Panc1 (cell line): Measurements from ENCODE around the gene DVL2. TPM values are rescaled to one million over a fixed set of nuclear protein-coding genes. Genes with fewer than 3 reads are reported as not detected.

Source experiments
- ATAC-seq: fragments of 200-7000 bp; cut with Tn5 transposase; 2 replicates; pipeline ENCODE4 v1.9.1; 2020; ENCODE audit warnings: mild to moderate bottlenecking, moderate library complexity
- BruUV-seq: library from RNA; stranded (reverse); fragments of 400-500 nt; replicated peaks from 2 replicates; lab custom pipeline; 2021; lab: Mats Ljungman, UMichigan
- CTCF ChIA-PET: fragments of 300-600 bp; sonication (Branson Sonifier 250); formaldehyde crosslinking; loops from one replicate; lab custom pipeline; 2022; ENCODE audit warnings: antibody characterized with exemption; lab: Charles Lee
- POLR2A ChIA-PET: fragments of 300-600 bp; sonication (Branson Sonifier 250); formaldehyde crosslinking; loops from one replicate; lab custom pipeline; 2022; ENCODE audit warnings: antibody characterized with exemption; lab: Charles Lee
- DNase-seq: peaks from one replicate; pipeline ENCODE4 v3.0.0-alpha.2; 2010; ENCODE audit warnings: low read depth, low spot score
- H3K27ac ChIP-seq: 2 replicates; pipeline ENCODE4 v1.5.1; 2011; ENCODE audit warnings: mild to moderate bottlenecking, low read length, inconsistent platforms
- H3K27me3 ChIP-seq: fragments of 200-500 bp; sonication (Bioruptor generic); 2 replicates; pipeline ENCODE4 v1.6.0; 2014; ENCODE audit warnings: low read length, inconsistent platforms; ENCODE audit not compliant: control insufficient read depth, insufficient read depth
- H3K36me3 ChIP-seq: fragments of 200-500 bp; sonication (Bioruptor generic); 2 replicates; pipeline ENCODE4 v1.5.1; 2014; ENCODE audit warnings: inconsistent platforms, mild to moderate bottlenecking, low read length, moderate library complexity; ENCODE audit not compliant: control insufficient read depth, insufficient read depth
- H3K4me1 ChIP-seq: 2 replicates; pipeline ENCODE4 v1.5.1; 2011; ENCODE audit warnings: inconsistent platforms, mild to moderate bottlenecking, low read length, moderate library complexity; ENCODE audit not compliant: control insufficient read depth, insufficient read depth
- H3K4me3 ChIP-seq, 2 experiments: 2 replicates each; pipeline ENCODE4 v1.5.1; 2011 to 2012; ENCODE audit warnings: low read depth in 2 of 2, low read length in 2 of 2, mild to moderate bottlenecking in 2 of 2, inconsistent platforms in 1 of 2, moderate library complexity in 1 of 2
- H3K9me3 ChIP-seq: fragments of 200-500 bp; sonication (Bioruptor generic); 2 replicates; pipeline ENCODE4 v1.5.1; 2014; ENCODE audit warnings: low read depth, mild to moderate bottlenecking, inconsistent platforms, low read length, moderate library complexity; ENCODE audit not compliant: control insufficient read depth, insufficient read depth
- CTCF ChIP-seq: fragments of 450-650 bp; IDR thresholded peaks from 2 replicates; pipeline ENCODE4 v1.5.1; 2017; ENCODE audit warnings: mild to moderate bottlenecking
- POLR2AphosphoS5 ChIP-seq: IDR thresholded peaks from 2 replicates; pipeline ENCODE4 v1.6.1; 2012; ENCODE audit warnings: mild to moderate bottlenecking, low read depth, low read length, moderate library complexity
- REST ChIP-seq, 2 experiments: IDR thresholded peaks; 2 replicates each; pipeline ENCODE4 v1.6.1; 2011 to 2012; ENCODE audit warnings: low read depth in 2 of 2, control low read depth in 1 of 2, low read length in 1 of 2, mild to moderate bottlenecking in 1 of 2, moderate library complexity in 1 of 2; ENCODE audit not compliant: insufficient read depth in 1 of 2
- SIN3A ChIP-seq: IDR thresholded peaks from 2 replicates; pipeline ENCODE4 v1.6.1; 2012; ENCODE audit warnings: low read depth, mild to moderate bottlenecking, low read length, moderate library complexity, borderline replicate concordance; ENCODE audit not compliant: insufficient read depth
- TCF7L2 ChIP-seq: IDR thresholded peaks from 2 replicates; pipeline ENCODE4 v1.6.1; 2011; ENCODE audit warnings: mild to moderate bottlenecking, low read depth, low read length, inconsistent platforms
- in situ Hi-C: cut with HindIII; loops from 2 replicates; pipeline ENCODE4 v1.10.0; 2016; ENCODE audit warnings: low sequenced_read_pairs, low pct_unique_long_range_greater_than_20kb
- intact Hi-C: fragments of 100-400 bp; cut with micrococcal nuclease; formaldehyde crosslinking; loops from one replicate; pipeline ENCODE4 v1.10.0; 2022; ENCODE audit not compliant: unreplicated experiment
- total RNA-seq: library from RNA; stranded (reverse); gene quantifications from one replicate; pipeline ENCODE4 v1.2.1, GENCODE V29; 2021; ENCODE audit not compliant: unreplicated experiment

DVL2 gene
- total RNA-seq, 1 experiment from 2014 or later = 84.2 TPM

GRCh38 chr17:7203391-7203790, 30.9 kb downstream of the DVL2 start:
- TF ChIP-seq TCF7L2 = no peak
- no peak for TF ChIP-seq CTCF
- no peak for TF ChIP-seq SIN3A
- no peak for TF ChIP-seq POLR2AphosphoS5
- no peak for TF ChIP-seq REST (IDR thresholded peaks at IDR 0.05; ENCODE audit: insufficient read depth in 1 of 2, low read depth in 2 of 2, low read length in 1 of 2)
- no peak for ATAC-seq
- in situ Hi-C loops = no loop called here
- H3K27ac ChIP-seq = no peak overlapping the region
- DNase-seq = no peak
- no peak overlapping the region for H3K4me3 ChIP-seq
- intact Hi-C loops = no loop called here
- H3K9me3 ChIP-seq = no peaks in the 10 kb centered on the region
- no peaks in the 10 kb centered on the region for H3K27me3 ChIP-seq
- peaks cover 4% of the 10 kb centered on the region for H3K36me3 ChIP-seq
- CTCF ChIA-PET = no interaction called here
- no TSS peak for BruUV-seq
- H3K4me1 ChIP-seq = no peaks in the 10 kb centered on the region
- POLR2A ChIA-PET = no interaction called here

GRCh38 chr17:7196651-7197401, 37.5 kb downstream of the DVL2 start:
- no TSS peak for BruUV-seq
- Histone ChIP-seq H3K9me3 (no peaks in the 10 kb centered on the region), H3K36me3 (no peaks in the 10 kb centered on the region; the same call in 1 of the 2 replicates), H3K27ac (no peak overlapping the region), H3K27me3 (no peaks in the 10 kb centered on the region), H3K4me3 (no peak overlapping the region), H3K4me1 (no peaks in the 10 kb centered on the region)
- in situ Hi-C loops = no loop called here
- TF ChIP-seq REST (IDR thresholded peaks at IDR 0.05; ENCODE audit: insufficient read depth in 1 of 2, low read depth in 2 of 2, low read length in 1 of 2) = no peak
- TF ChIP-seq SIN3A = no peak
- TF ChIP-seq POLR2AphosphoS5 = no peak
- TF ChIP-seq TCF7L2 = no peak
- no peak for TF ChIP-seq CTCF
- intact Hi-C loops = no loop called here
- ChIA-PET POLR2A (interaction anchor here (0.8 kb wide), 1 partner anchor 21 kb away, joined by 6 read pairs; no protein-coding TSS in a partner anchor), CTCF (no interaction called here)
- ATAC-seq (no peak), DNase-seq (no peak)
